Spleen (tissue), 7 donors: ENCODE results near the gene EVL.

ENCODE experiments used
- POLR2A ChIP-seq, 3 donors: fragments of 450-650 bp; IDR thresholded peaks; one replicate each; pipeline ENCODE4 v1.5.1; 2017; ENCODE audit warnings: antibody characterized with exemption in 3 of 3, mild to moderate bottlenecking in 1 of 3
- POLR2AphosphoS5 ChIP-seq, 3 donors: sonication (generic); formaldehyde crosslinking; IDR thresholded peaks; one replicate each; pipeline ENCODE4 v1.5.1; 2017; ENCODE audit warnings: antibody characterized with exemption in 3 of 3
- TF ChIP-seq, protein P1 (sequence below), 11 experiments: fragments of 200-600 bp in 7 of 11; fragments of 450-650 bp in 4 of 11; sonication (generic) in 4 of 11; IDR thresholded peaks in 8 of 11; conservative IDR thresholded peaks in 3 of 11; 1 replicate in 7 of 11; 2 replicates in 4 of 11; pipeline versions ENCODE4 v1.4.0 to v1.8.0; 2016 to 2021; ENCODE audit warnings: antibody characterized with exemption in 11 of 11, inconsistent platforms in 4 of 11, mild to moderate bottlenecking in 1 of 11
- donor health status: DM: no; HTN: no; CAD: no; lungs with moderate emphysema.
- donor health status: DM: no; HTN: no; CAD: no.
- donor health status: DM: no; HTN: no; CAD: no.

DNA sequence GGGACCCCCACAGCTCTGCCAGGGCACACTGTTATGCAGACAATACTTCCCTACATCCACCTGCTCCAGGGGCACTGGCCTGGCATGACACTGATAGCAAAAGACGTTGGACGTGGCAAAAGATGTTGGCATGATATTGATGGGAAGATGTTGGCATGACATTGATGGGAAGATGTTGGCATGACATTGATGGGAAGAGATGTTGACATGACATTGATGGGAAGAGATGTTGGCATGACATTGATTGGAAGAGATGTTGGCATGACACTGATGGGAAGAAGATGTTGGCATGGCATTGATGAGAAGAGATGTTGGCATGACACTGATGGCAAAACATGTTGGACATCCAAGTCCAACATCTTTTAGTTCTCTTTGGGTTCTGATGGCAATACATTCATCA lies 105.7 kb downstream of the EVL start:
- TF ChIP-seq, protein P1, sequence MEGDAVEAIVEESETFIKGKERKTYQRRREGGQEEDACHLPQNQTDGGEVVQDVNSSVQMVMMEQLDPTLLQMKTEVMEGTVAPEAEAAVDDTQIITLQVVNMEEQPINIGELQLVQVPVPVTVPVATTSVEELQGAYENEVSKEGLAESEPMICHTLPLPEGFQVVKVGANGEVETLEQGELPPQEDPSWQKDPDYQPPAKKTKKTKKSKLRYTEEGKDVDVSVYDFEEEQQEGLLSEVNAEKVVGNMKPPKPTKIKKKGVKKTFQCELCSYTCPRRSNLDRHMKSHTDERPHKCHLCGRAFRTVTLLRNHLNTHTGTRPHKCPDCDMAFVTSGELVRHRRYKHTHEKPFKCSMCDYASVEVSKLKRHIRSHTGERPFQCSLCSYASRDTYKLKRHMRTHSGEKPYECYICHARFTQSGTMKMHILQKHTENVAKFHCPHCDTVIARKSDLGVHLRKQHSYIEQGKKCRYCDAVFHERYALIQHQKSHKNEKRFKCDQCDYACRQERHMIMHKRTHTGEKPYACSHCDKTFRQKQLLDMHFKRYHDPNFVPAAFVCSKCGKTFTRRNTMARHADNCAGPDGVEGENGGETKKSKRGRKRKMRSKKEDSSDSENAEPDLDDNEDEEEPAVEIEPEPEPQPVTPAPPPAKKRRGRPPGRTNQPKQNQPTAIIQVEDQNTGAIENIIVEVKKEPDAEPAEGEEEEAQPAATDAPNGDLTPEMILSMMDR (IDR thresholded peaks at IDR 0.05 in 8 of 11, conservative IDR thresholded peaks at IDR 0.05 in 3 of 11) = no peak
- TF ChIP-seq POLR2A (IDR thresholded peaks at IDR 0.05) (no peak), POLR2AphosphoS5 (IDR thresholded peaks at IDR 0.05) (no peak)
